HEK293 (cell line): ENCODE data around the gene LGALS12.

Experiments
- ATF2 ChIP-seq: fragments of 450-650 bp; formaldehyde crosslinking; IDR thresholded peaks from 2 replicates; pipeline ENCODE4 v1.5.1; 2016; ENCODE audit warnings: missing biosample characterization, missing genetic modification characterization, low read depth
- CTCF ChIP-seq: fragments of 450-650 bp; formaldehyde crosslinking; IDR thresholded peaks from 2 replicates; pipeline ENCODE4 v1.5.1; 2016; ENCODE audit warnings: missing biosample characterization, missing genetic modification characterization
- REST ChIP-seq: fragments of 450-650 bp; formaldehyde crosslinking; IDR thresholded peaks from 2 replicates; pipeline ENCODE4 v1.5.1; 2016; ENCODE audit warnings: missing biosample characterization, missing genetic modification characterization
- SALL2 ChIP-seq: fragments of 450-650 bp; formaldehyde crosslinking; IDR thresholded peaks from 2 replicates; pipeline ENCODE4 v1.5.0; 2017; ENCODE audit warnings: missing biosample characterization, mild to moderate bottlenecking, missing genetic modification characterization, borderline replicate concordance
- YY2 ChIP-seq: fragments of 450-650 bp; formaldehyde crosslinking; IDR thresholded peaks from 2 replicates; pipeline ENCODE4 v1.5.1; 2016; ENCODE audit warnings: missing biosample characterization, missing genetic modification characterization
- ZBTB17 ChIP-seq: fragments of 450-650 bp; formaldehyde crosslinking; IDR thresholded peaks from 2 replicates; pipeline ENCODE4 v1.5.1; 2016; ENCODE audit warnings: missing biosample characterization, missing genetic modification characterization
- ZFP3 ChIP-seq: fragments of 450-650 bp; formaldehyde crosslinking; IDR thresholded peaks from 2 replicates; pipeline ENCODE4 v1.5.1; 2016; ENCODE audit warnings: low read depth, missing biosample characterization, missing genetic modification characterization
- ZIC2 ChIP-seq: fragments of 450-650 bp; formaldehyde crosslinking; IDR thresholded peaks from 2 replicates; pipeline ENCODE4 v1.5.1; 2016; ENCODE audit warnings: missing biosample characterization, missing genetic modification characterization
- ZNF169 ChIP-seq: fragments of 450-650 bp; formaldehyde crosslinking; IDR thresholded peaks from 2 replicates; pipeline ENCODE4 v1.5.1; 2016; ENCODE audit warnings: missing biosample characterization, missing genetic modification characterization
- ZNF292 ChIP-seq: fragments of 450-650 bp; formaldehyde crosslinking; IDR thresholded peaks from 2 replicates; pipeline ENCODE4 v1.5.1; 2016; ENCODE audit warnings: low read depth, missing biosample characterization, missing genetic modification characterization, borderline replicate concordance
- ZNF362 ChIP-seq: fragments of 450-650 bp; formaldehyde crosslinking; IDR thresholded peaks from 2 replicates; pipeline ENCODE4 v1.5.1; 2016; ENCODE audit warnings: missing biosample characterization, missing genetic modification characterization
- ZNF394 ChIP-seq: fragments of 450-650 bp; formaldehyde crosslinking; IDR thresholded peaks from 2 replicates; pipeline ENCODE4 v1.5.1; 2016; ENCODE audit warnings: missing biosample characterization, missing genetic modification characterization, mild to moderate bottlenecking, moderate library complexity, borderline replicate concordance
- ZNF639 ChIP-seq: fragments of 450-650 bp; formaldehyde crosslinking; IDR thresholded peaks from 2 replicates; pipeline ENCODE4 v1.5.1; 2016; ENCODE audit warnings: missing biosample characterization, missing genetic modification characterization
- ZNF768 ChIP-seq: fragments of 450-650 bp; formaldehyde crosslinking; IDR thresholded peaks from 2 replicates; pipeline ENCODE4 v1.5.1; 2018; ENCODE audit warnings: missing biosample characterization, mild to moderate bottlenecking, missing genetic modification characterization

- TF ChIP-seq ZNF768 (tag by site-specific recombination) (no peak), YY2 (tag by site-specific recombination) (no peak), REST (tag by site-specific recombination) (no peak), ZNF394 (no peak), ZBTB17 (tag by site-specific recombination) (no peak), ZIC2 (tag by site-specific recombination) (no peak), SALL2 (tag by site-specific recombination) (no peak), ZFP3 (tag by site-specific recombination) (no peak), ZNF169 (tag by site-specific recombination) (no peak), ZNF362 (tag by site-specific recombination) (no peak), ZNF292 (tag by site-specific recombination) (no peak), CTCF (no peak), ZNF639 (no peak), ATF2 (tag by site-specific recombination) (no peak)
These were observed 57.5 kb downstream of the LGALS12 start, which contains the start of gene PLAAT2 for GRCh38 chr11:63563201-63564055.
